Keratinocyte (primary cell): ENCODE results near the gene OPN1MW2.
"Not testable (repeated sequence)": the region's sequence is repeated elsewhere in the genome, so short reads cannot be mapped to it uniquely, and the experiment has no call there.

Experiments
- CTCF ChIP-seq, 3 experiments: IDR thresholded peaks in 1 of 3; conservative IDR thresholded peaks in 1 of 3; optimal IDR thresholded peaks in 1 of 3; 2 replicates in 2 of 3; 3 replicates in 1 of 3; pipeline versions ENCODE3 to v1.5.1; 2011; ENCODE audit warnings: low read length in 3 of 3, mild to moderate bottlenecking in 3 of 3, moderate library complexity in 2 of 3, control low read depth in 1 of 3, inconsistent platforms in 1 of 3; ENCODE audit not compliant: insufficient read depth in 2 of 3; ENCODE audit errors: extremely low read depth in 1 of 3
- EZH2 ChIP-seq: IDR thresholded peaks from one replicate; pipeline ENCODE4 v1.6.1; 2012; ENCODE audit warnings: inconsistent platforms, mild to moderate bottlenecking, low read length, moderate library complexity

GRCh38 chrX:154174356-154174755 lies 45.2 kb upstream of the OPN1MW2 start:
- not testable (repeated sequence) for TF ChIP-seq CTCF (optimal IDR thresholded peaks at IDR 0.05 in 1 of 3, IDR thresholded peaks at IDR 0.05 in 1 of 3, conservative IDR thresholded peaks at IDR 0.05 in 1 of 3; ENCODE audit: extremely low read depth in 1 of 3, insufficient read depth in 2 of 3, low read length in 3 of 3); EZH2
